HPDE6-E6E7 (cell line): ENCODE measurements around the gene EYS.
"Not testable (repeated sequence)": the region's sequence is repeated elsewhere in the genome, so short reads cannot be mapped to it uniquely, and the experiment has no call there.

Experiments
- DNase-seq: peaks from one replicate; pipeline ENCODE4 v3.0.0; 2011; ENCODE audit warnings: missing footprints; ENCODE audit errors: extremely low spot score

EYS gene

GRCh38 chr6:63742060-63742459 lies 1965.0 kb downstream of the EYS start:
- DNase-seq, result peak; percentile 16

DNA sequence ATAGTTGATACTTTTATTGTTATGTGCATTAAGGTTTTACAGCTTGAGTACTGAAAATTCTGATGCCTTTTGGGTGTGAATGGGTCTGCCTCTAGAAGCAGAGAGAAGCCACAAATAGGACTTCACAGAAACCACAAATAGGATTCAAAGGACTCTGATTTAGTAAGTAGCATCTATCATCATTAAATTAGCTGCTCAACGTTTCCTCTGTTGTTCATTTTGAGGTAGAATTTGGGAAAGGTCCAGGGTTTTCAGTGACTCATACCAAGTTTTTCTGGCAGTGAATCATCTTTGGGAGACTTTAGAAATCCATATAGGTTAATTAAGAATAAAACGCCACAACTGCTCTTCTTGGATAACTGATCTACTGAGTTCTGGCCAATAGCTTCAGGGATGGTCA lies 1966.3 kb downstream of the EYS start:
- DNase-seq, result peak; percentile 13

- no peak for DNase-seq
Measured at GRCh38 chr6:63739094-63739687, 1967.8 kb downstream of the EYS start.

DNA sequence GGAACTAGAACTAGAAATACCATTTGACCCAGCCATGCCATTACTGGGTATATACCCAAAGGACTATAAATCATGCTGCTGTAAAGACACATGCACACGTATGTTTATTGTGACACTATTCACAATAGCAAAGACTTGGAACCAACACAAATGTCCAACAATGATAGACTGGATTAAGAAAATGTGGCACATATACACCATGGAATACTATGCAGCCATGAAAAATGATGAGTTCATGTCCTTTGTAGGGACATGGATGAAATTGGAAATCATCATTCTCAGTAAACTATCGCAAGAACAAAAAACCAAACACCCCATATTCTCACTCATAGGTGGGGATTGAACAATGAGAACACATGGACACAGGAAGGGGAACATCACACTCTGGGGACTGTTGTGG lies 1968.8 kb downstream of the EYS start:
- not testable (repeated sequence) for DNase-seq

- DNase-seq, result peak; percentile 4
Measured at GRCh38 chr6:63734923-63735322, 1972.1 kb downstream of the EYS start.

DNA sequence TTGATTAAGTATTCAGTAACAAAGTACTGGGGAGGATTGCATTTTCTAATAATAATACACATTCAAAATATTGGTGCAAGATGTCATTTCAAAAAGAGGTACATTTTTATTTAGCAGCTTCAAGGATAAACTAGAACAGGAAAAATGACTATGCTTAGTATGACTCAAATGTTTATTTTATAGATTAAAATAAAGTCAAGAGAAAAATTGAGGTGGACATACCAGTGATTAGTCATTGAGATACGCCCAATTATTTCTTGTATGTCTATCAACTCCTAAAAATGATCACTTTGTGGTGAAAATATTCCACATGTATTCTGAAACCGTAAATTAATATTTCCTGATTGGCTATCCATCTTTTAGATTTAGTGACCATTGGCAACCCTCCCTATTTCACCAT lies 1974.7 kb downstream of the EYS start:
- DNase-seq, result peak; percentile 9

GRCh38 chr6:63731930-63732329 lies 1975.1 kb downstream of the EYS start:
- no peak for DNase-seq

GRCh38 chr6:63730311-63730710 lies 1976.7 kb downstream of the EYS start:
- no peak for DNase-seq

DNA sequence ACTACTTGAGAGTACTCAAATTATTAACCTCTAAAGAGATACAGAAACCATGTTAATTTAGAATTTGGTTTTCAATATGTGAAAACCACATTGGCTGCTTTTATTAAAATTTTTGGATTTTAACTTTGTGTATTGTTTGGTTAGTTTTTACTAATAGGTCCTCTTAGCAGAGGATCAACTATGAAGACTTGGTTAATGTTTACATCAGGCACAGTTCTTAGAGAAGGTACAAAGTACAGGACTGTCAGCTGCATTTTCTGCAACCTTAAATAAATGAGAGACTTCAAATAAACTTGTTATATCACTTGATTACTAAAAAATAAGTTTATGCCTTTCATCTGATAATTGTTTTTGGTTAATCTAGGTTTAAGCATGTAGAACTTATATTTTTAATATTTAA lies 1982.3 kb downstream of the EYS start:
- DNase-seq, result no peak

GRCh38 chr6:63721181-63721580 lies 1985.8 kb downstream of the EYS start:
- no peak for DNase-seq

DNA sequence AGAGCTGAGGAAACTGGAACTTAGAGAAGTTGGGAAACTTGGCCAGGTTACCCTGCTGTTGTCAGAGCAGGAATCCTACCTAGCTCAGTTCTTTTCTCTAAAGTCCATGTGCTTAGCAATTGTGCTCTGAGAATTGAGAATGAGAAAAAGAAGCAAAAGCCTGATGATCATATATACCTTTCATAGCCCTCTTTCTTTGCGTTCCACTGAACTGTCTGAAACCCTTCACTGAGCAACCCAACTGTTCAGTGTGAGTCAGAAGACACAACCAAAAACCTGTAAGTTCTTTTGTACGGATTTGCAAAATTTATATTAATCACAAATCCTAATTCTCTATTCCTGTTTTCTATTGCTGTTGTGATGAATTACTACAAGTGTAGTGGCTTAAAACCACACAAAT lies 1990.9 kb downstream of the EYS start:
- DNase-seq, result no peak

- no peak for DNase-seq
Measured at GRCh38 chr6:63714091-63714490, 1992.9 kb downstream of the EYS start.

DNA sequence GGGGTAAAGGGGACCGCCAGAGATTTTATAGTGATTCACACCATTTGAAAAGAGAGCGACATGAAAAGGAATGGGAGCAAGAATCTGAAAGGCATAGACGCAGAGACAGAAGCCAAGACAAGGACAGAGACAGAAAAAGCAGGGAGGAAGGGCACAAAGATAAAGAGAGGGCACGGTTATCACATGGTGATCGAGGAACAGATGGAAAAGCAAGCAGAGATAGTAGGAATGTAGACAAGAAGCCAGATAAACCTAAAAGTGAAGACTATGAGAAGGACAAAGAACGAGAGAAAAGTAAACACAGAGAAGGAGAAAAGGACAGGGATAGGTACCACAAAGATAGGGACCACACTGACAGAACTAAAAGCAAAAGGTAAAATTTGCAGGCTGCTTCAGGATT lies 1993.7 kb downstream of the EYS start:
- DNase-seq, result no peak

GRCh38 chr6:63709148-63709547 lies 1997.9 kb downstream of the EYS start:
- DNase-seq, result no peak

GRCh38 chr6:63708631-63709030 lies 1998.4 kb downstream of the EYS start:
- no peak for DNase-seq

DNA sequence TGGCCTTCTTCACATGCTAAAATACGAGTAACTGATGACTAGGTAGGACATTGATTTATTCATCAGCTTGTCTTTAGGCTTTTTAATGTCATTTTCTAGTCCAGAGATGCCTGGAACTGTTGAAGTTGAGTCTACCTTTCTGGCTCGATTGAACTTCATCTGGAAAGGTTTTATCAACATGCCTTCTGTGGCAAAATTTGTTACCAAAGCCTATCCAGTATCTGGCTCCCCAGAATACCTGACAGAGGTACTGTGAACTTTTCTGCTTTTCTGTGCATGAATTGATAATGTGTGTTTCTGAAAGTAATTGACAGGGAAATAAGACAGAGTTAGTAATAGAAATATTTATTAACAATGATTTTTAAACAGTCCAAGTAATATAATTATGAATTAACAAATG lies 2000.4 kb downstream of the EYS start:
- DNase-seq, result no peak

DNA sequence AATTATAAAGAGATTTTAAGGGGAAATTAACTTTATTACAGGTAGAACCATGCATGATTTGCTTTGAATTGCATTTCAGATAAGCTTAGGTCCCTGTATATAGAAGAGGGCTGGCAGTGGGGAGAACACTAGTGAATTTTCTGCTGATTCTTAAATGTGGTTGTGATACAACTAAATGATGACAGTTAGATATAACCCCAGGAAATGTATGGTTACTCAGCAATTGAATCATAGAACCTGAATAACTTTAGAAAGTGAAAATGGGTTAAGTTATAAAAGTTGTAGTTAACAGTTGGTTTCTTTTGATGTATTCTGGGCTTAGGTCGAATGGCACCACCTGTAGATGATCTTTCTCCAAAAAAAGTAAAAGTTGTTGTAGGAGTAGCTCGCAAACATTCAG lies 2001.3 kb downstream of the EYS start:
- no peak for DNase-seq

GRCh38 chr6:63690221-63690620 lies 2016.8 kb downstream of the EYS start:
- DNase-seq, result no peak

- no peak for DNase-seq
Measured at GRCh38 chr6:63689421-63689820, 2017.6 kb downstream of the EYS start.

DNA sequence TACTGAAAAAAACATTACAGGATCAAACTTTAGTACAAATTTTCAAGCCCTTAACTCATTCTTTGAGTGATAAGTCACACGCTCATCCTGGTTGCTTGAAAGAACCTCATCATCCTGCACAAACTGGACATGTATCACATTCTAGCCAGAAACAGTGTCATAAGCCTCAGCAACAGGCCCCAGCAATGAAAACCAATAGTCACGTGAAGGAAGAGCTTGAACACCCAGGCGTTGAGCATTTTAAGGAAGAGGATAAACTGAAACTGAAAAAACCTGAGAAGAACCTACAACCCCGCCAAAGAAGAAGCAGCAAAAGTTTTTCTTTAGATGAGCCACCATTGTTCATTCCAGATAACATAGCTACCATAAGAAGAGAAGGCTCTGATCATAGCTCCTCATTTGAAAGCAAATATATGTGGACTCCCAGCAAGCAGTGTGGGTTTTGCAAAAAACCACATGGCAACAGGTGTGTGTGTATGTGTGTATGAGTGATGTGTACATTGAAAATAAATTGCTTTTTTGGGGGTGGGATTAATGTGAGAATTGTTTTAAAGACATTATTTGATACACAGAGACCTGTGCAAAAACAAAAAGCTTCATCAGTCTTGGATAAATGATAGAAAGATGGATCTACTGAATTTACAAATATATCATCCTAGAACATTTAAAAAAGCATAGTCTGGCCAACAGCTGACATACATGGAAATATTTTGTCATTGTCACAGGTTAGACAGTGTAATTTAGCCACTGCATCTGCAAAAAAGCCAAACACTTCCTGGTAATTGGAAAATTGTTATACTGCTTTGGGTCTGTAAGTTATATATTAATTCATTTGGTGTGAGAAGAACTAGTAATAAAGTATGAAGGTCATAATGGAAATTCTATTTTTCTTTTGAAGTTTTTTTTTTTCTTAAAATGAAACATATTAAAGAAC lies 2021.3 kb downstream of the EYS start:
- no peak for DNase-seq

GRCh38 chr6:63683071-63683603 lies 2023.9 kb downstream of the EYS start:
- DNase-seq, result no peak

DNA sequence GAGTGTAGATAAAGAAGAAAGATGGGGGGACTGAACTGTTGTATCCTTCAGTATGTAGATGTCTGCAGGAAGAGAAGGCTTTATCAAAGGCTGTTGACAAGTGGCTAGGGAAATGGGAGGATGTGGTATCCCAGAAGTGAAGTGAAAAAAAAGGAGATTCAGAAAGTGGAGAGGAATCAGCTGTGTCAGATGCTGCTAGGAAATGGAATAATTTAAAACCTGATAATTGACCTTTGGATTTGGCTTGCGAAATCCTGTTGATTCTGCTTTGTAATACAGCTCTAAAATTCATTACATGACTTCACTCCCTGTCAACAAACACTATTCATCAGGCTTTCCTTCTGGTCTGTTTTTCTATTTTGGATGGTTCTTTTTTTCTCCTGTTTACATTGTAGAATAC lies 2029.7 kb downstream of the EYS start:
- DNase-seq, result no peak
